ENCODE results near the gene SPCS2. TPM values are rescaled to one million over a fixed set of nuclear protein-coding genes. Genes with fewer than 3 reads are reported as not detected.

SPCS2 gene
- total RNA-seq, 1 experiment from 2014 or later: 116 TPM

DNA sequence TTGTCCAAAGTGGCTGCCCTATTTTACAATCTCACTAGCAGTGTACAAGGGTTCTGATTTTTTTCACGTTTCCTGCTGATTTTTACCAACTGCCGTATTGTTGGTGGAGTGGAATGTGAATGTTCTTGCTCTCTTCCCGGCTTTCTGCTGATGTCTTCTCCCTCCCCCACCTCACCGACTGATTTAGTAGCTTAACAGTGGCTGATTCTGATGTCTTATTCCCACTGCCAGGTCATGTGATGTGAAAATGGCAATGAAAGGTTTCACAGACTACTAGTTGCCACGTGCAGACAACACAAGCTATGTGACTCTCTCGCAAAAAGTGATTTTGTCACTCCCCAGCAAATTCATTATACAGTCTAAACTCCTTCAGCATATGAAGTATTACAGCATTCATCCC, 22.4 kb downstream of the SPCS2 start (continued):
- TF ChIP-seq EMX1 (CRISPR knock-in tag; IDR thresholded peaks at IDR 0.05) (no peak), SMAD4 (CRISPR knock-in tag; IDR thresholded peaks at IDR 0.05) (no peak), RORB (CRISPR knock-in tag; IDR thresholded peaks at IDR 0.05) (no peak), GRHL2 (CRISPR knock-in tag; IDR thresholded peaks at IDR 0.05; ENCODE audit: insufficient replicate concordance, severe bottlenecking) (no peak)
- TF ChIP-seq, protein P1, sequence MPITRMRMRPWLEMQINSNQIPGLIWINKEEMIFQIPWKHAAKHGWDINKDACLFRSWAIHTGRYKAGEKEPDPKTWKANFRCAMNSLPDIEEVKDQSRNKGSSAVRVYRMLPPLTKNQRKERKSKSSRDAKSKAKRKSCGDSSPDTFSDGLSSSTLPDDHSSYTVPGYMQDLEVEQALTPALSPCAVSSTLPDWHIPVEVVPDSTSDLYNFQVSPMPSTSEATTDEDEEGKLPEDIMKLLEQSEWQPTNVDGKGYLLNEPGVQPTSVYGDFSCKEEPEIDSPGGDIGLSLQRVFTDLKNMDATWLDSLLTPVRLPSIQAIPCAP (CRISPR knock-in tag; IDR thresholded peaks at IDR 0.05): no peak

DNA sequence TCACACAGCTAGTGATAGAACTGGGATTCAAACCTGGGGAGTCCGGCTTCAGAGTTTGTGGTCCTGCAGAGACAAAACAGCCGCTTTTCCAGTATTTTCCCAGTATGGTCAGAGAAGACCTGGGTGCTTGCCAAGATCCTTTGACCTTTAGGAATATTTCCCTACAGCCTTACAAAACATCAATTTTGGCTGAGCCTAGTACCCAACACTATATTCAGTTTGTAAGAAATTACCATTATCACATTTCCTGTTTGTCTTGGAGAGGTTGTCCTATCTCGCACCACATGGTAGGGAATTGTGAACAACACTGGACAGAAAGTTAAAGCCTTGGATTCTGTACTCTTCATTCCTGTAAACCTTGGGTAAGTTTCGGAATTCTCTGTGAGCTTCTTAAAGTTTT, 29.0 kb downstream of the SPCS2 start:
- DNase-seq (ENCODE audit: low spot score) (no peak), ATAC-seq (no peak)
- Mint-ChIP-seq H3K36me3 (peaks cover 22% of the 10 kb centered on the region), H3K4me1 (no peaks in the 10 kb centered on the region), H3K27me3 (ENCODE audit: low read depth) (no peaks in the 10 kb centered on the region), H3K27ac (no peak overlapping the region), H3K9me3 (no peaks in the 10 kb centered on the region), H3K4me3 (no peak overlapping the region)
- CTCF ChIA-PET: interaction anchor here (1.0 kb wide), 1 partner anchor 162 kb away, joined by 3 read pairs; no protein-coding TSS in a partner anchor
- no peak for TF ChIP-seq ZNF219 (CRISPR knock-in tag; IDR thresholded peaks at IDR 0.05; ENCODE audit: borderline replicate concordance)
- TF ChIP-seq, protein P2, sequence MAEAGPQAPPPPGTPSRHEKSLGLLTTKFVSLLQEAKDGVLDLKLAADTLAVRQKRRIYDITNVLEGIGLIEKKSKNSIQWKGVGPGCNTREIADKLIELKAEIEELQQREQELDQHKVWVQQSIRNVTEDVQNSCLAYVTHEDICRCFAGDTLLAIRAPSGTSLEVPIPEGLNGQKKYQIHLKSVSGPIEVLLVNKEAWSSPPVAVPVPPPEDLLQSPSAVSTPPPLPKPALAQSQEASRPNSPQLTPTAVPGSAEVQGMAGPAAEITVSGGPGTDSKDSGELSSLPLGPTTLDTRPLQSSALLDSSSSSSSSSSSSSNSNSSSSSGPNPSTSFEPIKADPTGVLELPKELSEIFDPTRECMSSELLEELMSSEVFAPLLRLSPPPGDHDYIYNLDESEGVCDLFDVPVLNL (CRISPR knock-in tag; IDR thresholded peaks at IDR 0.05; ENCODE audit: borderline replicate concordance, low read depth): no peak
- no peak for TF ChIP-seq CREB1 (CRISPR knock-in tag; IDR thresholded peaks at IDR 0.05)
- TF ChIP-seq SOX15 (CRISPR knock-in tag; IDR thresholded peaks at IDR 0.05): no peak
- TF ChIP-seq, protein P3, sequence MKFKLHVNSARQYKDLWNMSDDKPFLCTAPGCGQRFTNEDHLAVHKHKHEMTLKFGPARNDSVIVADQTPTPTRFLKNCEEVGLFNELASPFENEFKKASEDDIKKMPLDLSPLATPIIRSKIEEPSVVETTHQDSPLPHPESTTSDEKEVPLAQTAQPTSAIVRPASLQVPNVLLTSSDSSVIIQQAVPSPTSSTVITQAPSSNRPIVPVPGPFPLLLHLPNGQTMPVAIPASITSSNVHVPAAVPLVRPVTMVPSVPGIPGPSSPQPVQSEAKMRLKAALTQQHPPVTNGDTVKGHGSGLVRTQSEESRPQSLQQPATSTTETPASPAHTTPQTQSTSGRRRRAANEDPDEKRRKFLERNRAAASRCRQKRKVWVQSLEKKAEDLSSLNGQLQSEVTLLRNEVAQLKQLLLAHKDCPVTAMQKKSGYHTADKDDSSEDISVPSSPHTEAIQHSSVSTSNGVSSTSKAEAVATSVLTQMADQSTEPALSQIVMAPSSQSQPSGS (CRISPR knock-in tag; IDR thresholded peaks at IDR 0.05; ENCODE audit: borderline replicate concordance, low read depth): no peak
- no peak for TF ChIP-seq IRF2 (CRISPR knock-in tag; IDR thresholded peaks at IDR 0.05; ENCODE audit: borderline replicate concordance, low read depth)
- no peak for TF ChIP-seq ESRRA (CRISPR knock-in tag; IDR thresholded peaks at IDR 0.05; ENCODE audit: borderline replicate concordance)
- TF ChIP-seq, protein P4, sequence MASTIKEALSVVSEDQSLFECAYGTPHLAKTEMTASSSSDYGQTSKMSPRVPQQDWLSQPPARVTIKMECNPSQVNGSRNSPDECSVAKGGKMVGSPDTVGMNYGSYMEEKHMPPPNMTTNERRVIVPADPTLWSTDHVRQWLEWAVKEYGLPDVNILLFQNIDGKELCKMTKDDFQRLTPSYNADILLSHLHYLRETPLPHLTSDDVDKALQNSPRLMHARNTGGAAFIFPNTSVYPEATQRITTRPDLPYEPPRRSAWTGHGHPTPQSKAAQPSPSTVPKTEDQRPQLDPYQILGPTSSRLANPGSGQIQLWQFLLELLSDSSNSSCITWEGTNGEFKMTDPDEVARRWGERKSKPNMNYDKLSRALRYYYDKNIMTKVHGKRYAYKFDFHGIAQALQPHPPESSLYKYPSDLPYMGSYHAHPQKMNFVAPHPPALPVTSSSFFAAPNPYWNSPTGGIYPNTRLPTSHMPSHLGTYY (CRISPR knock-in tag; IDR thresholded peaks at IDR 0.05): no peak
- no peak for TF ChIP-seq NFATC4 (CRISPR knock-in tag; IDR thresholded peaks at IDR 0.05)
- TF ChIP-seq SMAD3 (CRISPR knock-in tag; IDR thresholded peaks at IDR 0.05; ENCODE audit: borderline replicate concordance): no peak
- TF ChIP-seq, protein P5, sequence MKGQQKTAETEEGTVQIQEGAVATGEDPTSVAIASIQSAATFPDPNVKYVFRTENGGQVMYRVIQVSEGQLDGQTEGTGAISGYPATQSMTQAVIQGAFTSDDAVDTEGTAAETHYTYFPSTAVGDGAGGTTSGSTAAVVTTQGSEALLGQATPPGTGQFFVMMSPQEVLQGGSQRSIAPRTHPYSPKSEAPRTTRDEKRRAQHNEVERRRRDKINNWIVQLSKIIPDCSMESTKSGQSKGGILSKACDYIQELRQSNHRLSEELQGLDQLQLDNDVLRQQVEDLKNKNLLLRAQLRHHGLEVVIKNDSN (CRISPR knock-in tag; IDR thresholded peaks at IDR 0.05): no peak
- TF ChIP-seq SMAD4 (CRISPR knock-in tag; IDR thresholded peaks at IDR 0.05): no peak
- no peak for TF ChIP-seq FOXK1 (CRISPR knock-in tag; IDR thresholded peaks at IDR 0.05)
- POLR2A ChIA-PET: no interaction called here

DNA sequence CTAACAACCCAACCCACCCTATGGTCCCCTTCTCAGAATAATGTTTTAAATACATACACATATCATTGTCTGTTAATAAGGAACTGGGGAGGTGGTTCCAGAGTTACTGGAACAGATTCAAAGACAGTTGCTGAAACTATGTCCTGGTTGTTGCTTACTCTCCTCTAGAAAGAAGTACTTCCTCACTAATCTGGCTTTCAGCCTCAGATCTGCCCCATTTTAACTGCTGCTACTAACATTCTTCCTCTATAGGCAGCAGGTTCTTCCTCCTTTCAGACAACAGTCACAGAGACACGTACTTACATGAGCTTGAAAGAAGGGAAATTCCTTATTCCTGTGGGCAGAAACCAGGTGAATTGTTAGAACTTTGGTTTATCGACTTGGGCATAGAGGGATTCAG, 31.6 kb downstream of the SPCS2 start:
- no peak overlapping the region; the same call in 1 of the 2 replicates for H3K27ac Mint-ChIP-seq
- H3K4me3 Mint-ChIP-seq: no peak overlapping the region
- ChIA-PET CTCF (no interaction called here), POLR2A (no interaction called here)
- no peaks in the 10 kb centered on the region for H3K4me1 Mint-ChIP-seq
- H3K9me3 Mint-ChIP-seq: no peaks in the 10 kb centered on the region
- TF ChIP-seq, protein P6, sequence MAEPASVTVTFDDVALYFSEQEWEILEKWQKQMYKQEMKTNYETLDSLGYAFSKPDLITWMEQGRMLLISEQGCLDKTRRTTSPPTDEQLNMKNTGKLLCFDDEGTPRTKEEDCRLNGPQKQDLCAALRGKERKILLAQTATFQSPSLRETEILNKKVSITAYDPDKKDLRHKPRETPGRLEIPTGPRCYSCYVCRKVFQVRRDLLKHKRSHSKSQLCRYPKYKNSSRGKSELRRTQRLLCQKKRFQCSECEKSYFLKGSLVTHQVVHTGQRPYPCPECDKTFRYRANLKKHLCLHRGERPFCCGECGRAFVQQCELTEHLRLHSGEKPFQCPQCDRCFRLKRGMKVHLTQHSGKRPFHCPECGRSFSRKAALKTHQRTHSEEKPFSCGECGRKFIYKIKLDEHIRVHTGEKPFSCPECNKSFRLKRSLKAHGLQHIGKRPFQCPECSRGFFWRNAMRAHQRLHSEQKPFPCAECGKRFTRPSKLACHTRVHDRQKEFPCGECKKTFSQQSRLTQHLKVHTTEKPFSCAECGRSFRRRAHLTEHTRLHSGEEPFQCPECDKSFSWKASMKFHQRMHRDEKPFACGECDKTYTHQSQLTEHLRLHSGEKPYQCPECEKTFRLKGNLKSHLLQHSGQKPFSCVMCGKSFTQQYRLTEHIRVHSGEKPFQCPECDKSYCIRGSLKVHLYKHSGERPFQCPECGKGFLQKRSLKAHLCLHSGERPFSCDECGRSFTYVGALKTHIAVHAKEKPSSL (CRISPR knock-in tag; conservative IDR thresholded peaks at IDR 0.05): no peak
- TF ChIP-seq CBFB (CRISPR knock-in tag; IDR thresholded peaks at IDR 0.05; ENCODE audit: low read depth) (no peak), FOXP1 (CRISPR knock-in tag; IDR thresholded peaks at IDR 0.05; ENCODE audit: borderline replicate concordance) (no peak)
- TF ChIP-seq, protein P7, sequence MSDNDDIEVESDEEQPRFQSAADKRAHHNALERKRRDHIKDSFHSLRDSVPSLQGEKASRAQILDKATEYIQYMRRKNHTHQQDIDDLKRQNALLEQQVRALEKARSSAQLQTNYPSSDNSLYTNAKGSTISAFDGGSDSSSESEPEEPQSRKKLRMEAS (CRISPR knock-in tag; IDR thresholded peaks at IDR 0.05): no peak
- DNase-seq (ENCODE audit: low spot score): no peak
- ATAC-seq: no peak
- peaks cover 9% of the 10 kb centered on the region; the same call in 1 of the 2 replicates for H3K36me3 Mint-ChIP-seq
- no peaks in the 10 kb centered on the region for H3K27me3 Mint-ChIP-seq (ENCODE audit: low read depth)
